ENCODE data around the gene TOR4A.

GRCh38 chr9:137241490-137242268 lies 35.8 kb upstream of the TOR4A start:
- TF ChIP-seq CTCF (IDR thresholded peaks at IDR 0.05) = no peak
- no peak for TF ChIP-seq POLR2AphosphoS5 (IDR thresholded peaks at IDR 0.05; ENCODE audit: low read depth, low read length)
- no peak for TF ChIP-seq SIN3A (IDR thresholded peaks at IDR 0.05; ENCODE audit: borderline replicate concordance, insufficient read depth, low read depth, low read length)
- no peak for TF ChIP-seq REST (IDR thresholded peaks at IDR 0.05; ENCODE audit: insufficient read depth in 1 of 2, low read depth in 2 of 2, low read length in 1 of 2)
- TF ChIP-seq TCF7L2 (IDR thresholded peaks at IDR 0.05; ENCODE audit: low read depth, low read length) = no peak
